ENCODE results near the gene CRBN.

The CRBN gene

DNA sequence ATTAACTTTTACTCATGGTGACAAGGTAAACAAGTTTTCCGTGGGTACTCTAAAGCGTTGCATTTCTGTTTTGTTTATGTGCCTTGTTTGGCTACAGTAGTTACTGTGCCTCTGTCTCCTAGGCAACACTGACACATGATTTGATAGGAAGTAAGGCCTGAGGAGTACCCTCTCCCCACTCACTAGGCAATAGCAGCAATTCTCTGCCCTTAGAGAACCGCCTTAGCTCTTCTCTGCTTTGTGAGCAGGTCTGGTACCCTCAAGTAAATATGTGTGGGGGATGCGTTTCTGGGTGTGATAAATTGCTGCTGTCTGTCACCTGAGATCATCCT lies 69.2 kb downstream of the CRBN start, which contains the start of gene IL5RA:
Gene IL5RA, minus strand, starts transcription at position 76 of the 332 bp plus-strand sequence. CDS start 5,390 bp downstream, outside the sequence.
- DNase-seq (ENCODE audit: low read depth), result no peak

DNA sequence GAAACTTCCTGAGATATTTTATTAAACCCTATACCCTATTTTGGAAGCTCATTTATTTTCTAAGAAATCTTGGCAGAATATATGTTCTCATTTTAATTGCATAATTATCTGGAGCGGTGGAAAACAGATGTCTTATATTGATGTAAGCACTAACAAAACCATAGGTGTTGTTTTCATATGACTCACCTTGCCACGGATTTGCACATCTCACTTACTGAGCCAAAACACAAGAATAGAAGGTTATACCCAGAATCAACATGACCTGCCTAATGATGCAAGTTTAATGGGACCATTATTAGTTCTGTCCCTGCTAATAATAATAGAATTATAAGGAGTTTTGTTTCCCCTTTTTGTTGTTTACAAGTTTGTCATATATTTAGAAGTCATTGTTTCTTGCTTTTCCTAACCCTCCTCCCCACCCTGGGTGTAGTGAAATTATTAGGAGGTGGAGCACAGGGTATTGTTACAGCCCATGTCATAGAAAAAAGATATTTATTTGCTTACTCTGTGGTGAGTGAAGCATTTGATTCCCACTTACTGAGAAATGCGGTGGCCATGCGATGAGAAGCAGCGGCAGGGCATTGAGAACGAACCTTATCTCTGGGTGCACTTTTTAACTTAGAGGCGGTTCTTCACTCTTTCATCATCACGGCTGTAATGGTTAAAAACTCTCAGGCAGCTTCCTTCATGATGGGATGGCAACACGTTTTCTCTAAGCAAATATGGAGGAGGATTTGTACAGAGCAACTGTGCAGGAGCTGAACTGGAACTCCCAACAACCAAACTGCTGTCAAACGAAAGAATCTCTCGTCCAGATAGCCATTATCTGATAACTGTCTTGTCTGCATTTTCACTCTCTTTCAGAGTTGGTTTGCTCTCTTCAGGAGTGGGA lies 69.8 kb downstream of the CRBN start:
- no peak for DNase-seq (ENCODE audit: low read depth)

DNA sequence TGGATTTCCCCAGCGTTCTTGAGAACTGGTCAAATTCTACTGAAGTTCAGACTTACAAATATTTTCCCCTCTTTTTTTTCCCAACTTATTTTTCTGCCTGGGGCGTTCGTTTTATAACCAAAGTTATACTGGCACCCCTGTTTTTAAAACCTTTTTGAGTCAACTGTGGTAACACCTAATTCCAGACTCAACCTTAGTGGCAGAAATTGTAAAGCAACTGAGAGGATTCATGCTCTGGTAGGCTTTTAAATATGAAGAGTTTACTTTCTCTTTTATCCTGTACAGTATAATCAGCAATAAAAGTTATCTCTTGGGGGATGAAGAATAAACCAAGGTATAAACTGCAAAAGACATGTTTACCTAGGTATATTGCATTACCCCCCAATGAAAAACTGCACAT lies 71.6 kb downstream of the CRBN start:
- no peak for DNase-seq (ENCODE audit: low read depth)

DNA sequence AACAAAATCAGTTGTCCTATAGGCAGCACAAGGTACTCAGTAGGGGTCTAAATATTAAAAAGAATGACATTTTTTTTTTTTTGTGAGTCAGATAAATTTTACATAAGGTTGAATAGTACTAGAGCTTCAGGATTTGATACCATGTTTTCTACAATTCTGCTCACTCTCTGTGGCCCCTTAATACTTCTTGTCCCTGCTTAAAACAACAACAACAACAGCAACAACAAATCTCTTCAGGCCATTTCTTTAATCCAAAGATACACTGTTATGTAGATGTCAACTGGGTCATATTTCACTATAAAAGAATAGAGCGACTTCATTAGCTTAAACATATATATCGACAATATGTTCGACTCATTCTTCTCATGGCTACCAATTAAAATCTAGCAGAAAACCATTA lies 72.3 kb downstream of the CRBN start:
- no peak for DNase-seq (ENCODE audit: low read depth)

DNA sequence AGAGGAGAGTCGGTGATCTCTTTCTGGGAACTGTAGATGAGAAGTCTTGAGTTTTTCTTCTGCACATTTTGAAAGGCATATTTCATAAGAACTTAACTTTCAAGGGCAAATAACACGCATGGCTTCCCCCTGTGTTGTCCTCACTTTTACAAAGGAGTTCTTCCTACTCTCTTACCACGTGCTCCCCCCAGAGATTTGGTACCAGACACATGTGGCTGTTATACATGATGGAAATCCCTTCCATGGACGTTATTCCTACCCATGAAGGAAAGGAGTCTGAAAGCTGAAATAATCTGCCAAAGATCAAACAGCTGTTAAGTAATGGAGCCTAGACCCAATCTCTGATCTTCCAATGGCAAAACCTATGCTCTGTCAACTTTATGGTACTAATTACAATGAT lies 73.7 kb downstream of the CRBN start:
- no peak for DNase-seq (ENCODE audit: low read depth)

DNA sequence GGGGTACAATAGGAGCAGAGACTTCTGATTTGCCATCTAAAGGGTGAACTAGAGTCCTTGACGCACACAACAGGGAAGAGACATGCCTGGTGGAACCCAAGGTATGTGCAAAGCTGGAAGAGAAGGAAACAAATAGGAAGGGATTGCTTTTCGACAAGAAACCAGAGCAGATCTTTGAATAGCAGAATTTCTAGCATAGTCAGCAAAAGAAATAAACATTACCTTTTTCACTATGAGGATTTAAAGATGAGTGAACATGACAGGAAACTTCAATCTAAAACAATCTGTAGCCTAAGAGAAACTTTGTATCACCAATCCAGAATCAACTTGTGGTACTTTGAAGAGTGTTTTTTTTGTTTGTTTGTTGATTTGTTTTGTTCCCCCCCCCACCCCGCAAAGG lies 74.2 kb downstream of the CRBN start:
- DNase-seq (ENCODE audit: low read depth), result no peak

DNA sequence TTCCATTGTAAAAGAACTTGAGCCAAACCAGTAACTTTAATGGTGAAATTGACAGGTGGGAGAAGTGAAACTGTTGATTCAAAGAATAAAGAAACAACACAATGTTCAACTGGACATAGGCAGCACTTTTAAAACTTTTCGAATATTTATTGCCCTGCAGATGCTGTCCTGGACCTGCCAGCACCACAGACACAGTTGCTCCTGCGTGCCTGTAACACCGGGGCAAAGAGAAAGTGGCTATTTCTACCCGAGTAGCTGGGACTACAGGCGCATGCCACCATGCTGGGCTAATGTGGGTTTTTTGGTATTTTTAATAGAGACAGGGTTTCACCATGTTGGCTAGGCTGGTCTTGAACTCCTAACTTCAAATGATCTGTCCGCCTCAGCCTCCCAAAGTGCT lies 76.7 kb downstream of the CRBN start:
- DNase-seq (ENCODE audit: low read depth), result no peak

DNA sequence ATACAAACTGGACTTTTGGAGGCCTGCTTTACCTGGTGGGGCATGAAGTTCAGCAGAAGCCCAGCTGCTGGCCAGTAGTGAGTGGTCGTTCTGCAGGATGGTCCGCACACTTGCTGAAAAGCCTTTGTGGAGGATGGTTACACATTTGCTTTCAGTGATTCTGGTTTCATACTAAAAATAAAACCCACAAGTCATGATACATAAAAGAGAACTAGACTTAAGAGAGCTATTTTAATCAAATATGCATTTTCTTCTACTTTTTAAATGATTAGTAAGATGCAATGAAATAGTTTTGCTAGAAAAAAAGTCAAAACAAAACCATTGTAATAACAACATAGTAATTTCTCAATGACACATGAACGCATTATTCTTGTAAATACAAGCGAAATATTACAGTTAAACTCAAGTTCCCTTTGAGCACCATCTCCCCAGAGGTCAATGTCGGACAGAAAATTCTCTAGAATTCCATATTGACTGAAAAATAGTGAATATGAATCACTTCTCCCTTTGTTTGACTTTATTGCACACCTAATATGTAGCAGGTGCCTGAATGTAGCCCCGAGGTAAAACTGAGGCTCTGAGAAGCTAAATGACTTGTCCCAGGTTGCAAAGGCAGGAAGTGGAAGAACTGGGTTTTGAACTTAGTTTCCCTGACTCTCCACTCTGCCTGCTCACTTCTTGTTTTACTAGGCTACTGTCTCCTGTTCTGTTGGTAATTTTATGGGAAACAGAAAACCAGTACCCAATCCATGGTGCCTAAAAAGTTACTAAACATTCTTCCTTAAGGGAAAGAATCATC lies 77.6 kb downstream of the CRBN start:
- DNase-seq (ENCODE audit: low read depth), result no peak
